GM12801 (cell line): ENCODE data around the gene LENG1.

Source experiments
- TF ChIP-seq, protein P1 (sequence below): IDR thresholded peaks from one replicate; pipeline ENCODE4 v1.5.1; 2011; ENCODE audit warnings: control low read depth; ENCODE audit not compliant: insufficient read length; ENCODE audit errors: extremely low read depth

The LENG1 gene

DNA sequence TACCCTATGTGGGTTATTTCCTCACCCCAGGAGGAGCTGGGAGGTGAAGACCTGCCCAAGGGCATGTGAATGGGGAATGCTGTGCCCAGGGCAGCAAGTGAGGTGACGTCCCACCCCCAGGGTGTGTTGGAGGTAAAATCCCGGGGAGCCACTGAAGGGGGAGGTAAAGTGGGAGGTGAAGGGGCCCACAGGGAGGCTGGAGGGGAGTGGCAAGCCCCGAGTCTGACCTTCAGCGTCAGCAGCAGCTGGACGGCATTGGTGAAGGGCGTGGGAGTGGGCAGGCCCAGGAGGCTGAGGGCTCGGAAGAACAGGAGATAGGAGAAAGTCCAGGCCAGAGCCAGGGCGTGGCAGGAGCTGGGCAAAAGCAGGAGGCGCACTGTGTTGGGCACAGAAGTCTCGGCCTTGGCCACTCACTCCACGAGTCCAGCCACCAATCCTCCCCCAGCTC is 27.4 kb upstream of the LENG1 start:
- TF ChIP-seq, protein P1, sequence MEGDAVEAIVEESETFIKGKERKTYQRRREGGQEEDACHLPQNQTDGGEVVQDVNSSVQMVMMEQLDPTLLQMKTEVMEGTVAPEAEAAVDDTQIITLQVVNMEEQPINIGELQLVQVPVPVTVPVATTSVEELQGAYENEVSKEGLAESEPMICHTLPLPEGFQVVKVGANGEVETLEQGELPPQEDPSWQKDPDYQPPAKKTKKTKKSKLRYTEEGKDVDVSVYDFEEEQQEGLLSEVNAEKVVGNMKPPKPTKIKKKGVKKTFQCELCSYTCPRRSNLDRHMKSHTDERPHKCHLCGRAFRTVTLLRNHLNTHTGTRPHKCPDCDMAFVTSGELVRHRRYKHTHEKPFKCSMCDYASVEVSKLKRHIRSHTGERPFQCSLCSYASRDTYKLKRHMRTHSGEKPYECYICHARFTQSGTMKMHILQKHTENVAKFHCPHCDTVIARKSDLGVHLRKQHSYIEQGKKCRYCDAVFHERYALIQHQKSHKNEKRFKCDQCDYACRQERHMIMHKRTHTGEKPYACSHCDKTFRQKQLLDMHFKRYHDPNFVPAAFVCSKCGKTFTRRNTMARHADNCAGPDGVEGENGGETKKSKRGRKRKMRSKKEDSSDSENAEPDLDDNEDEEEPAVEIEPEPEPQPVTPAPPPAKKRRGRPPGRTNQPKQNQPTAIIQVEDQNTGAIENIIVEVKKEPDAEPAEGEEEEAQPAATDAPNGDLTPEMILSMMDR = no peak

DNA sequence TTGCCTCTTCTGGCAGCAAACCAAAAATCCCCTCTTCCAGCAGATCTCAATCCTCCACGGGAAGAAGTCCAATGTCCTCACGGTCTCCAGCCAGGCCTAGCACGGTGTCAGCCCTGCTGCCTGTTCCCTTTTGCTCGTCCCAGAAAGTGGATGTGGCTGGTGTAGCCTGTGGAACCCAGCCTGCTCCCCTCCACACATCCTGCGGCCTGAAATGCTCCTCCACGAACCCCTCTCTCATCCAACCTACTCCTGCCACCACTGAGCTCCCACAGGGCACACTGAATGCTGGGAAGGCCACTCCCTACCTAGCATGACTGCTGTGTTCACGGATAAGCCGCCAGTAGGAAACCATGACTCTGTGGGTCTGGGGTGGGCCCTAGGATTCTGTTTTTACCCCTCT is 26.8 kb upstream of the LENG1 start:
- TF ChIP-seq, protein P1 = no peak

DNA sequence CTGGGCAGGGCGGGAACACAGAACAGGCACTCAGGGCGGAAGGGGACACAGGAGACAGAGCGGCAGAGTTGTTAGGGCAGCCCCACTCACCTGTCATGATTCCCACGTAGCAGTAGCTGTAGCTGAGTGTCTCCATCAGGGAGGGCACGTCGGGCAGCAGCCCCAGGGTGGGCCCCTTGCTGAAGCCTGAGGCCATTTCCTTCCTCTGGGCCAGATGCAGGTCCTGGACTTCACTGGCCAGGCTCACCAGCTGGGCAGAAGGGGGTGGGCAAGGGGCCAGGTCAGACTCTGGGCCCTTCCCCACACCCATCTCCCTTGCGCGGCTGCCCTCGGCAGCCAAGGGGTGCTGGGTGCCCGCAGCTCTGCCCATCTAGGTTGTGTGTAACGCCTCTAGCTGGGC is 23.9 kb upstream of the LENG1 start:
- TF ChIP-seq, protein P1 = no peak

DNA sequence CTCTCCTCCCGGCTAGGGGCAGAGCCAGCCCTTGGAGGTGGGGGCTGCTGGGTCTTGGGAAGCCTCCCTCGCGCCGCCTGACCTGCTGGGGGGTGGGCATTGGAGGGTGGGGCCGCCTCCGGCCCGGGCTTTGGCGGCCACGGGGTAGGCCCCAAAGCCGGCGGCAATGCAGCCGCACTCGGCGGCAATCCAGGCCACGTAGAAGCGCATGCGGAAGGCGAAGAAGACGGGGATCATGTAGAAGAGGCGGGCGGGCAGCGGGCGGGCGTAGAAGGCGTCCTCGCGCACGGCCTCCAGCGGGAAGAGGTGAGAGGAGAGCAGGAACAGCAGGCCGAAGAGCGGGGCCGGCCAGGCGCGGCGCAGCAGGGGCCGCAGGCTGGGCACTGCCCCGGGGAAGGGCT is 21.2 kb upstream of the LENG1 start:
- TF ChIP-seq, protein P1 = no peak

DNA sequence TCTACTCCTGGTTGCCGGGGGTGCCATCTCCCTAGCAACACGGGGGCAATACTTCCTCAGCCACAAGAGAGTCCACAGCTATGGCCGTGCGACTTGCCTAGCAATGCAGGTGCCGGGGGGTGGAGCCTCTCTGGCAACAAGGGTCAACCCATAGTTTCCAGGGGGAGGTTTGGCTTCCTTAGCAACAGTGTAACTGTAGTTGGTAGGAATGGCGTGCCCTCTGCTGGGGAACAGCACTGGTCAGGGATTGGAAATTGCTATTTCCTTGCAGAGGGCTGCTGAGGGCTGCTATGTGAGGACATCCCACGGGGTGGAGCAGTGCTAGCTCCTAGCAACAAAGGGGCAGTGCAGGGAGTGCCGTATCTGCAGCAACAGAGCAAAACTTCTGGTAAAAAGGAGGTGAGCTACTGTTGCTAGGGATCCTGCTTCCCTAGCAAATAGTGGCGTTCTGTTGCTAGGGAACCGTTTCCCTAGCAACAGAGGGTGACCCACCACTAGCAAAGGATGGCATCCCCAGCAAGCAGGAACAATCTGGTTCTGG is 20.5 kb upstream of the LENG1 start:
- TF ChIP-seq, protein P1 = no peak

DNA sequence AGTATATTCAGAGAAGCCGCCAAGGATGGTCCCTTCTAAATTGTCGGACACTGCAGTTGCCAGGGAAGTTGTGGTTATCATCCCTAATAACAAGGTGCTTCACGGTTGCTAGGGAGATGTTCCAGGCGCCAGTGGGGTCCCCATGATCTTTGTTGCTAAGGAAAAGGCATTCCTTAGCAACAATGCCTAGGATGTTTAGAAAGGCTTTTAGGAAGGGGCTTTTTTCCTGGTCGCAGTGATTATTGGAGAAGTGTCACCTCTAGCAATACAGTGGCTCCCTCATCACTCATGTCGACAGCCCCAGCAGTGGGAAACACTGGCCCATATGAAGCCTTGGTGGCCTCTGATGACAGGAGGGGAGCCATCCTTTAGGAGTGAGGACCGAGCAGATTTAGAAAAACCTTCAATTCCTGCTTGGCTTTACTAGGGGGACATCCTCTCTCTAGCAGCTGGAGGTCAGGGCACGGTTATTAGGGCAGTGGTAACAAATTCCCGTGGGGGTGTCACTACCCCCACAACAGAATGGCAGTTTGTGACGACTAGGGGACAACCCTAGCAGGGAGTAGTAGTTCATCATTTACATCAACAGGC is 19.8 kb upstream of the LENG1 start:
- TF ChIP-seq, protein P1 = no peak

DNA sequence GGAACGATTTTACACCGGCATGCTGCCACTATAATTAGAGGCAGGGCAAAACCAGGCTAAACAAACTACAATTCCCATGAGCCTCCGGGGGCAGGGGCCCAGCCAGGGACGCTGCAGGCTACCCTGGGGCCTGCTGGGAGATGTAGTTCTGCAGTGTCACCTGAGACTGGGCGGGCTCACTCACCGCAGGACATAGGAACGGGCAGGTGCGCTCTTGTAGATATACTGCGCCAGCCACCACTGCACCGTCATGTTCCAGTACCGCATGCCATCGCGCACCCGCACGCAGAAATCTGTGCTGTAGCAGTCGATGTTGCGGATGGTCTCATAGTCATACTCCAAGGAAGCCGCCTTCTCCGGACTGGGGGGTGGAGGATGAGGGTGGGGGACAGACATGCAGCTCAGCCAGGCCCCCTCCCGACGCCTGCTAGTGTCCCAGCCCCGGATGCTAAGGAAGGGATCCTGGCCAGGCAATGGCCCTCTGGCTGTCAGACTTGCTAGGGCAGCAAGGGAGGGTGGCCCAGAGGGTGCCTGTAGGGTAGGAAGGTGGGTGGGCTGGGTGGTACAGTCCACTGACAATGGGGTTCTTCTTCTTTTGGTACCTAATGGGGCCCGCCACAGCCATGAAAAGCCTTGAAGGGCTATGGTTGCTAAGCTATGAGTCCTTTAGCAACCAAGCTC is 19.2 kb upstream of the LENG1 start:
- TF ChIP-seq, protein P1 = no peak
